A549 (cell line): ENCODE results near the gene PCED1B.

Experiments
- BHLHE40 ChIP-seq: IDR thresholded peaks from 2 replicates; pipeline ENCODE4 v1.6.1; 2012; ENCODE audit warnings: low read depth, low read length, inconsistent platforms
- EP300 ChIP-seq, 2 experiments: fragments of >200 bp; sonication (Bioruptor Twin); formaldehyde crosslinking; IDR thresholded peaks; 2 replicates in 1 of 2; 3 replicates in 1 of 2; pipeline ENCODE4 v1.6.1; 2016 to 2017
- MAFK ChIP-seq: fragments of 450-650 bp; IDR thresholded peaks from 2 replicates; pipeline ENCODE4 v1.6.1; 2014; ENCODE audit not compliant: partially characterized antibody
- MYC ChIP-seq: IDR thresholded peaks from 2 replicates; pipeline ENCODE4 v1.6.1; 2012; ENCODE audit warnings: mild to moderate bottlenecking, inconsistent platforms, low read length, improper control_type of control experiment, borderline replicate concordance
- NFE2L2 ChIP-seq: fragments of 150-350 bp; conservative IDR thresholded peaks from 2 replicates; pipeline ENCODE4 v1.6.1; 2014; ENCODE audit warnings: low read length
- POLR2A ChIP-seq: IDR thresholded peaks from 2 replicates; pipeline ENCODE4 v1.6.1; 2012; ENCODE audit warnings: mild to moderate bottlenecking, low read length
- POLR2AphosphoS2 ChIP-seq: conservative IDR thresholded peaks from 2 replicates; pipeline ENCODE4 v1.6.1; 2012; ENCODE audit warnings: low read length, improper control_type of control experiment, inconsistent platforms
- RAD21 ChIP-seq, 2 experiments: fragments of >200 bp in 1 of 2; sonication (Bioruptor Twin) in 1 of 2; formaldehyde crosslinking in 1 of 2; IDR thresholded peaks in 1 of 2; conservative IDR thresholded peaks in 1 of 2; 2 replicates in 1 of 2; 3 replicates in 1 of 2; pipeline ENCODE4 v1.6.1; 2012 to 2018; ENCODE audit warnings: inconsistent platforms in 1 of 2
- ZC3H11A ChIP-seq: fragments of 450-650 bp; IDR thresholded peaks from 2 replicates; pipeline ENCODE4 v1.6.1; 2014; ENCODE audit warnings: antibody characterized with exemption, mild to moderate bottlenecking
- ZSCAN20 ChIP-seq: fragments of 250-450 bp; sonication (Bioruptor Pico); IDR thresholded peaks from 2 replicates; pipeline ENCODE4 v1.8.0; 2022; ENCODE audit warnings: mild to moderate bottlenecking, moderate library complexity
- TF ChIP-seq, protein P1 (sequence below): fragments of >200 bp; sonication (Bioruptor Twin); formaldehyde crosslinking; IDR thresholded peaks from 3 replicates; pipeline ENCODE4 v1.5.1; 2016
- TF ChIP-seq, protein P2 (sequence below): IDR thresholded peaks from 2 replicates; pipeline ENCODE4 v1.6.1; 2012

DNA sequence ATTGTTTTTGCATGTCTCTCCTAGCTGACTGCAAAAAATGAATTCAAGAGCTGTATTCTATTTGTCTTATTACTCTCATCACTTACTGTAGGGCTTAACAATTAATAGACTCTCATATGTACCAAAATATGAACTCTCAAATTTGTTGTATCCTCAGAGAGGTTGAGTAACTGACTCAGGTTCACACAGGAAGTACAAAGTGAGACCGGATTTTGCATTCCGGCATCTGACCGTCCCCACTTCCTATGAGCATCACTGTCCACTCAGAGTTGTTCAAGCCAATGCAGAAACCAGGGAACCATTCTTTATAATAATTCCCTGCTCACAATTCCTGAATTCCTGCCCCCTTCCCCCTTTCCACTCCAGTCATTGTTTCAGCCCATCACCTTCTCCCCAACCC is 113.6 kb downstream of the PCED1B start:
- TF ChIP-seq, protein P1, sequence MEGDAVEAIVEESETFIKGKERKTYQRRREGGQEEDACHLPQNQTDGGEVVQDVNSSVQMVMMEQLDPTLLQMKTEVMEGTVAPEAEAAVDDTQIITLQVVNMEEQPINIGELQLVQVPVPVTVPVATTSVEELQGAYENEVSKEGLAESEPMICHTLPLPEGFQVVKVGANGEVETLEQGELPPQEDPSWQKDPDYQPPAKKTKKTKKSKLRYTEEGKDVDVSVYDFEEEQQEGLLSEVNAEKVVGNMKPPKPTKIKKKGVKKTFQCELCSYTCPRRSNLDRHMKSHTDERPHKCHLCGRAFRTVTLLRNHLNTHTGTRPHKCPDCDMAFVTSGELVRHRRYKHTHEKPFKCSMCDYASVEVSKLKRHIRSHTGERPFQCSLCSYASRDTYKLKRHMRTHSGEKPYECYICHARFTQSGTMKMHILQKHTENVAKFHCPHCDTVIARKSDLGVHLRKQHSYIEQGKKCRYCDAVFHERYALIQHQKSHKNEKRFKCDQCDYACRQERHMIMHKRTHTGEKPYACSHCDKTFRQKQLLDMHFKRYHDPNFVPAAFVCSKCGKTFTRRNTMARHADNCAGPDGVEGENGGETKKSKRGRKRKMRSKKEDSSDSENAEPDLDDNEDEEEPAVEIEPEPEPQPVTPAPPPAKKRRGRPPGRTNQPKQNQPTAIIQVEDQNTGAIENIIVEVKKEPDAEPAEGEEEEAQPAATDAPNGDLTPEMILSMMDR: no peak
- TF ChIP-seq ZC3H11A (no peak), BHLHE40 (no peak), POLR2A (no peak), NFE2L2 (no peak), RAD21 (conservative IDR thresholded peaks at IDR 0.05 in 1 of 2, IDR thresholded peaks at IDR 0.05 in 1 of 2) (no peak), EP300 (IDR thresholded peaks at IDR 0.05) (no peak), ZSCAN20 (CRISPR knock-in tag) (no peak), MYC (no peak), MAFK (no peak), POLR2AphosphoS2 (no peak)
- TF ChIP-seq, protein P2, sequence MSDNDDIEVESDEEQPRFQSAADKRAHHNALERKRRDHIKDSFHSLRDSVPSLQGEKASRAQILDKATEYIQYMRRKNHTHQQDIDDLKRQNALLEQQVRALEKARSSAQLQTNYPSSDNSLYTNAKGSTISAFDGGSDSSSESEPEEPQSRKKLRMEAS: no peak
